ENCODE data around the gene ZNF319. TPM values are rescaled to one million over a fixed set of nuclear protein-coding genes. Genes with fewer than 3 reads are reported as not detected.

ZNF319 gene
- polyA plus RNA-seq, 1 donor from 2014 or later = 7.0 TPM

- Histone ChIP-seq H4K20me1 (ENCODE audit: insufficient read depth) (no peaks in the 10 kb centered on the region), H3K9ac (ENCODE audit: low read length) (no peak overlapping the region), H3K27ac (ENCODE audit: low read length) (no peak overlapping the region), H3K27me3 (ENCODE audit: insufficient read depth, low read depth, low read length) (no peaks in the 10 kb centered on the region), H3K4me2 (ENCODE audit: low read length) (no peak overlapping the region), H3K9me2 (ENCODE audit: insufficient read depth, low read length) (no peaks in the 10 kb centered on the region), H2AFZ (ENCODE audit: low read depth, low read length) (no peak overlapping the region), H3K4me3 (ENCODE audit: low read length) (no peak overlapping the region), H3K36me3 (ENCODE audit: insufficient read depth, low read length) (no peaks in the 10 kb centered on the region), H3K9me3 (ENCODE audit: low read length) (no peaks in the 10 kb centered on the region), H3F3A (ENCODE audit: insufficient read depth, low read length, poor library complexity, severe bottlenecking) (no peaks in the 10 kb centered on the region), H3K79me2 (replicated peaks; ENCODE audit: insufficient read depth, low read length) (no peaks in the 10 kb centered on the region)
- no peak for TF ChIP-seq SMC3 (conservative IDR thresholded peaks at IDR 0.05; ENCODE audit: poor library complexity)
Measured at GRCh38 chr16:57964157-57964700, 36.2 kb downstream of the ZNF319 start.

GRCh38 chr16:57962756-57963155 lies 37.7 kb downstream of the ZNF319 start:
- no peak overlapping the region for H3K9ac ChIP-seq (ENCODE audit: low read length)
- H3K9me2 ChIP-seq (ENCODE audit: insufficient read depth, low read length) = no peaks in the 10 kb centered on the region
- TF ChIP-seq EP300 (conservative IDR thresholded peaks at IDR 0.05; ENCODE audit: poor library complexity, severe bottlenecking) = no peak
- TF ChIP-seq TAF1 (IDR thresholded peaks at IDR 0.05; ENCODE audit: low read depth) = no peak
- TF ChIP-seq CTCF (IDR thresholded peaks at IDR 0.05; ENCODE audit: poor library complexity, severe bottlenecking) = no peak
- no peak overlapping the region for H3K27ac ChIP-seq (ENCODE audit: low read length)
- no peak overlapping the region for H3K4me3 ChIP-seq (ENCODE audit: low read length)
- H3F3A ChIP-seq (ENCODE audit: insufficient read depth, low read length, poor library complexity, severe bottlenecking) = no peaks in the 10 kb centered on the region
- no peaks in the 10 kb centered on the region for H4K20me1 ChIP-seq (ENCODE audit: insufficient read depth)
- no peaks in the 10 kb centered on the region for H3K79me2 ChIP-seq (replicated peaks; ENCODE audit: insufficient read depth, low read length)
- H3K36me3 ChIP-seq (ENCODE audit: insufficient read depth, low read length) = no peaks in the 10 kb centered on the region
- no peaks in the 10 kb centered on the region for H3K27me3 ChIP-seq (ENCODE audit: insufficient read depth, low read depth, low read length)
- no peaks in the 10 kb centered on the region for H3K9me3 ChIP-seq (ENCODE audit: low read length)
- H3K4me2 ChIP-seq (ENCODE audit: low read length) = no peak overlapping the region
- no peak overlapping the region for H2AFZ ChIP-seq (ENCODE audit: low read depth, low read length)

- no peaks in the 10 kb centered on the region for H3K79me2 ChIP-seq (replicated peaks; ENCODE audit: insufficient read depth, low read length)
- no peak overlapping the region for H3K27ac ChIP-seq (ENCODE audit: low read length)
- H3K4me2 ChIP-seq (ENCODE audit: low read length) = no peak overlapping the region
- H2AFZ ChIP-seq (ENCODE audit: low read depth, low read length) = no peak overlapping the region
- TF ChIP-seq EP300 (conservative IDR thresholded peaks at IDR 0.05; ENCODE audit: poor library complexity, severe bottlenecking) (no peak), EZH2 (IDR thresholded peaks at IDR 0.05; ENCODE audit: borderline replicate concordance, insufficient read depth, low read length, poor library complexity, severe bottlenecking) (no peak)
- H3K4me3 ChIP-seq (ENCODE audit: low read length) = no peak overlapping the region
- H3K9me2 ChIP-seq (ENCODE audit: insufficient read depth, low read length) = no peaks in the 10 kb centered on the region
- no peaks in the 10 kb centered on the region for H3K27me3 ChIP-seq (ENCODE audit: insufficient read depth, low read depth, low read length)
- H3K9me3 ChIP-seq (ENCODE audit: low read length) = no peaks in the 10 kb centered on the region
- H4K20me1 ChIP-seq (ENCODE audit: insufficient read depth) = no peaks in the 10 kb centered on the region
- no peaks in the 10 kb centered on the region for H3F3A ChIP-seq (ENCODE audit: insufficient read depth, low read length, poor library complexity, severe bottlenecking)
- H3K9ac ChIP-seq (ENCODE audit: low read length) = no peak overlapping the region
- H3K36me3 ChIP-seq (ENCODE audit: insufficient read depth, low read length) = no peaks in the 10 kb centered on the region
Measured at GRCh38 chr16:57962046-57962445, 38.4 kb downstream of the ZNF319 start.

GRCh38 chr16:57961538-57961937 lies 38.9 kb downstream of the ZNF319 start:
- Histone ChIP-seq H3K9me2 (ENCODE audit: insufficient read depth, low read length) (no peaks in the 10 kb centered on the region), H3K9ac (ENCODE audit: low read length) (no peak overlapping the region), H3K4me3 (ENCODE audit: low read length) (no peak overlapping the region), H3K27me3 (ENCODE audit: insufficient read depth, low read depth, low read length) (no peaks in the 10 kb centered on the region), H3K27ac (ENCODE audit: low read length) (no peak overlapping the region), H4K20me1 (ENCODE audit: insufficient read depth) (no peaks in the 10 kb centered on the region), H3F3A (ENCODE audit: insufficient read depth, low read length, poor library complexity, severe bottlenecking) (no peaks in the 10 kb centered on the region), H3K4me2 (ENCODE audit: low read length) (no peak overlapping the region), H3K36me3 (ENCODE audit: insufficient read depth, low read length) (no peaks in the 10 kb centered on the region), H3K9me3 (ENCODE audit: low read length) (no peaks in the 10 kb centered on the region), H3K79me2 (replicated peaks; ENCODE audit: insufficient read depth, low read length) (no peaks in the 10 kb centered on the region), H2AFZ (ENCODE audit: low read depth, low read length) (no peak overlapping the region)
- TF ChIP-seq POLR2AphosphoS5 (IDR thresholded peaks at IDR 0.05) = no peak
- no peak for TF ChIP-seq MXI1 (conservative IDR thresholded peaks at IDR 0.05; ENCODE audit: poor library complexity, severe bottlenecking)
- TF ChIP-seq REST (IDR thresholded peaks at IDR 0.05; ENCODE audit: borderline replicate concordance) = no peak
- no peak for TF ChIP-seq CTCF (IDR thresholded peaks at IDR 0.05; ENCODE audit: poor library complexity, severe bottlenecking)

Data from neural cell (in vitro differentiated cells).